Progenitor cell of endocrine pancreas (in vitro differentiated cells): ENCODE measurements around the gene FAM83G. TPM values are rescaled to one million over a fixed set of nuclear protein-coding genes. Genes with fewer than 3 reads are reported as not detected.
"Not testable (repeated sequence)": the region's sequence is repeated elsewhere in the genome, so short reads cannot be mapped to it uniquely, and the experiment has no call there.

Experiments used
- DNase-seq: peaks from one replicate; pipeline ENCODE4 v3.0.0; 2021; ENCODE audit warnings: low spot score; ENCODE audit not compliant: unreplicated experiment
- H3K27ac Mint-ChIP-seq: 2 replicates; pipeline ENCODE4 v1.8.0; 2021; ENCODE audit warnings: mild to moderate bottlenecking, moderate library complexity, mixed read lengths
- H3K27me3 Mint-ChIP-seq: 2 replicates; pipeline ENCODE4 v1.8.0; 2021; ENCODE audit warnings: mixed read lengths
- H3K36me3 Mint-ChIP-seq: 2 replicates; pipeline ENCODE4 v1.8.0; 2022; ENCODE audit warnings: mixed read lengths; ENCODE audit not compliant: insufficient read depth
- H3K4me1 Mint-ChIP-seq: 2 replicates; pipeline ENCODE4 v1.8.0; 2021; ENCODE audit warnings: low read depth, mixed read lengths
- H3K4me3 Mint-ChIP-seq: 2 replicates; pipeline ENCODE4 v1.8.0; 2021; ENCODE audit warnings: low read depth, mild to moderate bottlenecking, moderate library complexity, mixed read lengths
- H3K9me3 Mint-ChIP-seq: 2 replicates; pipeline ENCODE4 v1.8.0; 2021; ENCODE audit warnings: low read depth, mixed read lengths
- long read RNA-seq: library from polyadenylated mRNA; unstranded; transcript quantifications from one replicate; pipeline ENCODE4 v2.0.0, GENCODE V29; 2020
- total RNA-seq: library from RNA; stranded (reverse); gene quantifications from 2 replicates; pipeline ENCODE4 v1.2.1, GENCODE V29; 2021
- TF ChIP-seq, protein P1 (sequence below): fragments of 200-600 bp; sonication (generic); IDR thresholded peaks from one replicate; pipeline ENCODE4 v1.5.0; 2021; ENCODE audit warnings: antibody characterized with exemption, mild to moderate bottlenecking; ENCODE audit not compliant: unreplicated experiment

FAM83G gene, protein sequence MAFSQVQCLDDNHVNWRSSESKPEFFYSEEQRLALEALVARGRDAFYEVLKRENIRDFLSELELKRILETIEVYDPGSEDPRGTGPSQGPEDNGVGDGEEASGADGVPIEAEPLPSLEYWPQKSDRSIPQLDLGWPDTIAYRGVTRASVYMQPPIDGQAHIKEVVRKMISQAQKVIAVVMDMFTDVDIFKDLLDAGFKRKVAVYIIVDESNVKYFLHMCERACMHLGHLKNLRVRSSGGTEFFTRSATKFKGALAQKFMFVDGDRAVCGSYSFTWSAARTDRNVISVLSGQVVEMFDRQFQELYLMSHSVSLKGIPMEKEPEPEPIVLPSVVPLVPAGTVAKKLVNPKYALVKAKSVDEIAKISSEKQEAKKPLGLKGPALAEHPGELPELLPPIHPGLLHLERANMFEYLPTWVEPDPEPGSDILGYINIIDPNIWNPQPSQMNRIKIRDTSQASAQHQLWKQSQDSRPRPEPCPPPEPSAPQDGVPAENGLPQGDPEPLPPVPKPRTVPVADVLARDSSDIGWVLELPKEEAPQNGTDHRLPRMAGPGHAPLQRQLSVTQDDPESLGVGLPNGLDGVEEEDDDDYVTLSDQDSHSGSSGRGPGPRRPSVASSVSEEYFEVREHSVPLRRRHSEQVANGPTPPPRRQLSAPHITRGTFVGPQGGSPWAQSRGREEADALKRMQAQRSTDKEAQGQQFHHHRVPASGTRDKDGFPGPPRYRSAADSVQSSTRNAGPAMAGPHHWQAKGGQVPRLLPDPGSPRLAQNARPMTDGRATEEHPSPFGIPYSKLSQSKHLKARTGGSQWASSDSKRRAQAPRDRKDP
- total RNA-seq: 16.6 and 17.3 TPM in 2 replicates
- long read RNA-seq, partial matches to known transcripts: 4 of 4 reads
- long read RNA-seq, other reads (novel, unspliced or antisense): 0 of 4 reads

DNA sequence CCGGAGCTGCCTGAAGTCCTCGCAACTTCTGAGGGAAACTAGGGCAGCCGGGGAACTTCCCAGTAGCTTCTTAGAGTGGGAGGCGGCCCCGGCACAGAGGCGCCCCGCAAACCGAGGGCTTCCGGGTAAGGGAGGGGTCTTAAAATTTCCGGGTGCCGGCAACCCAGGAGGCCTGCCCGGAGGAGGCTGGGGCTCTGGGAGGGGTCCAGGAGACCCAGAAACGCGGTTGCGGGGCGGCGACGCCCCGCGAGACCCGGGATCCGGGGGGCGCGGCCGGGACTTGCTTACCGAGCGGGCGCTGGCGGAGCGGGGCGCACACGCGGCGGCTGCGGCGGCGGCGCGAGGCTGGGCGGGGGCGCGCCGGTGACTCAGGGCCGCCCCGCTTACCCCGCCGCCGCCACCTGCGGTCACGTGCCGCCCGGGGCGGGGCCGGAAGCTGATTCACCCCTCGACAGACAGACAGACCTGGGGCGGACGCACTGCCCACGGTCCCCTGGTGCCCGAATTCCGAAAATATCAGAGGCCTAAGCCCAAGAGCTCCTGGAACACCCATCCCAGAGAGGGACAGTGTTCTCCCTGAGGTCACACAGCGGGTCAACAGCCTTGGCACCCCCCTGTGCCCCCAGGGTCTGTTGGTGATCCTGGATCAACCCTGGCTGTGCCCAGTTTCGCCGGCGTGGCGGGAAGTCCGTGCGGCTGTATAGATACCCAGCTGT is at the start of gene FAM83G:
TSS of gene FAM83G (minus strand) at position 344 of the 716 bp plus-strand sequence. CDS start 723 bp downstream, outside the sequence.
- peaks cover under 1% of the 10 kb centered on the region for H3K27me3 Mint-ChIP-seq
- H3K27ac Mint-ChIP-seq: peak within 1 kb of the TSS; percentile 74
- H3K4me3 Mint-ChIP-seq: peak within 1 kb of the TSS; percentile 85
- no peaks in the 10 kb centered on the region for H3K36me3 Mint-ChIP-seq
- TF ChIP-seq, protein P1, sequence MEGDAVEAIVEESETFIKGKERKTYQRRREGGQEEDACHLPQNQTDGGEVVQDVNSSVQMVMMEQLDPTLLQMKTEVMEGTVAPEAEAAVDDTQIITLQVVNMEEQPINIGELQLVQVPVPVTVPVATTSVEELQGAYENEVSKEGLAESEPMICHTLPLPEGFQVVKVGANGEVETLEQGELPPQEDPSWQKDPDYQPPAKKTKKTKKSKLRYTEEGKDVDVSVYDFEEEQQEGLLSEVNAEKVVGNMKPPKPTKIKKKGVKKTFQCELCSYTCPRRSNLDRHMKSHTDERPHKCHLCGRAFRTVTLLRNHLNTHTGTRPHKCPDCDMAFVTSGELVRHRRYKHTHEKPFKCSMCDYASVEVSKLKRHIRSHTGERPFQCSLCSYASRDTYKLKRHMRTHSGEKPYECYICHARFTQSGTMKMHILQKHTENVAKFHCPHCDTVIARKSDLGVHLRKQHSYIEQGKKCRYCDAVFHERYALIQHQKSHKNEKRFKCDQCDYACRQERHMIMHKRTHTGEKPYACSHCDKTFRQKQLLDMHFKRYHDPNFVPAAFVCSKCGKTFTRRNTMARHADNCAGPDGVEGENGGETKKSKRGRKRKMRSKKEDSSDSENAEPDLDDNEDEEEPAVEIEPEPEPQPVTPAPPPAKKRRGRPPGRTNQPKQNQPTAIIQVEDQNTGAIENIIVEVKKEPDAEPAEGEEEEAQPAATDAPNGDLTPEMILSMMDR: no peak
- peak; percentile 34 for DNase-seq
- H3K9me3 Mint-ChIP-seq: no peaks in the 10 kb centered on the region
- peaks cover 23% of the 10 kb centered on the region for H3K4me1 Mint-ChIP-seq

DNA sequence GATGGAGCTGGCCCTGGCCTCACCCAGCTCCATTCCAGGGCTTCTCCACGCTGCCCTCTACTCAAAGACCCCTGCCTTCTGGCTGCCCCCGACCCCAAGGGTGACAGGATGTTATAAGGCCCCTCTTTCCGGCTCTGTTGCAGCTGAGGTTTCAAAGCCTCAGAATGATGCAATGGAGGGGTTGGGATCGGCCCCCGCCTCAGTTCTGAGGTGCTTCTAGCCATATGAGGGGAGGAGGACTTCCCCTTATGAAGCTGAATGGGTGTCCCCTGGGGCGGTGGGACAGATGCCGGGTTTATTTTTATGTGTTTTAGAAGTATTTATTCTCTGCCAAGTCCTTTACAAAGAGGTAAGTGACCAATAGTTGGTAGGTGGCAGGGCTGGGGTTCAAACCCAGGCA is 44.3 kb upstream of the FAM83G start:
- DNase-seq, H3K36me3 Mint-ChIP-seq, H3K9me3 Mint-ChIP-seq, H3K4me1 Mint-ChIP-seq, H3K4me3 Mint-ChIP-seq, H3K27ac Mint-ChIP-seq, H3K27me3 Mint-ChIP-seq: not testable (repeated sequence)

DNA sequence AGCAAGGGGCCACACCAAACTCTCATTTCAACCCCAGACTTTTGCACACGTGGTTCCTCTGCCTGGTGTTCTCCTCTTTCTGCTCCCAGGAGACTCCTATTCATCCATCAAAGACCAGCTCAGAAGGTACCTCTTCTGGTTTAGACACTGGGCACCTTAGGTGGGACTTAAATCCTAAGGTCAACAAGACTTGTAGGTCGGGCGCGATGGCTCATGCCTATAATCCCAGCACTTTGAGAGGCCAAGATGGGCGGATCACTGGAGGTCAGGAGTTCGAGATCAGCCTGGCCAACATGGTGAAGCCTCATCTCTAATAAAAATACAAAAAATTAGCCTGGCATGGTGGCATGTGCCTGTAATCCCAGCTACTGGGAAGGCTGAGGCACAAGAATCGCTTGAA is 42.9 kb upstream of the FAM83G start:
- DNase-seq, H3K4me1 Mint-ChIP-seq, H3K27me3 Mint-ChIP-seq, H3K27ac Mint-ChIP-seq, H3K4me3 Mint-ChIP-seq, H3K36me3 Mint-ChIP-seq, H3K9me3 Mint-ChIP-seq: not testable (repeated sequence)

DNA sequence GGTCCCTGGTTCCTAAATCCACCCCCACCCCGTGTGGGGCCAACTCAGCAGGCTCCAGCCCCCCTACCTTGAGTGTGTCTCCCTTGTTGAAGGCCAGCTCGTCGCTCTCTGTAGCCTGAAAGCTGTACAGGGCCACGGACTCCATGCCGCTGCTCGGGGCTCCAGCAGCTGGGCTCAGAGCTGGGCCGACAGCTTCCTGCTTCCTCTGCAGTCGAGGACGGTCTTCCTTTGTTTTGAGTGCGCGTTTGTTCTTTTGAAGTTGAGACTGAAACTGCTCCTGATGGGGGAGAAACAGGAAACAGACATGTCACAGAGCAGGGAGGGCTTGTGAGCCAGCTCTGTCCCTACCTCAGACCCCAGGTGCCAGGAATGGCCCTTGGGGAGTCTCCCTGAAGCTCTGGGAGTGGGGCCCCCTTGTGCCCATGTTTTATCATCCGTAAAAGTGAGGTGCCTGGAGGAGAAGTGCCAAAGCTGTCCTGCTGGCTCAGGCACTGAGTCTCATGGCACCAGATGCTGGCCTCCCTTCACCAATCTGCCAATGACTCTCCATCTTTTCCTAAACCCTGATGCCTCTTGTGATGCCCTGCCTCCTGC is 42.3 kb upstream of the FAM83G start, which contains the start of gene GRAP:
TSS of gene GRAP (minus strand) at position 176 of the 594 bp plus-strand sequence. CDS start at position 145, 31 bp downstream.
- not testable (repeated sequence) for H3K36me3 Mint-ChIP-seq, H3K27me3 Mint-ChIP-seq, DNase-seq, H3K4me3 Mint-ChIP-seq, H3K4me1 Mint-ChIP-seq, H3K9me3 Mint-ChIP-seq, H3K27ac Mint-ChIP-seq

DNA sequence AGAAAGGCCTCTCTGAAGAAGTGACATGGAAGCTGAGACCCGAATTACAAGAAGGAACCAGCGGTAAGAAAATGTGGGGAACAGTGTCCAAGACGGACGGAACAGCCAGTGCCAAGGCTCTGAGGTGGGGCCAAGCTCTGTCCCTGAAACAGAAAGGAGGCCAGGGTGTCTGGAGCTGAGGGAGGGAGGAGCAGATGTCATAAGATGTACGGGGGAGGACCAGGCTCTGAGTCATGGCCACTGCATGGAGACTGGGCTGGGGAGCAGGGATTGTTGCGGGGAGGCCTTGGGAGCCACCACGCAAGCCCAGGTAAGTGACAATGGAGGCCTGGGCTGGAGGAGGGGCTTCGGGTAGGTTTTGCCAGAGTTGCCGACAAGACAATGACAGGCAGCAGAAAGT is 40.1 kb upstream of the FAM83G start:
- DNase-seq, H3K4me3 Mint-ChIP-seq, H3K4me1 Mint-ChIP-seq, H3K36me3 Mint-ChIP-seq, H3K27me3 Mint-ChIP-seq, H3K9me3 Mint-ChIP-seq, H3K27ac Mint-ChIP-seq: not testable (repeated sequence)

DNA sequence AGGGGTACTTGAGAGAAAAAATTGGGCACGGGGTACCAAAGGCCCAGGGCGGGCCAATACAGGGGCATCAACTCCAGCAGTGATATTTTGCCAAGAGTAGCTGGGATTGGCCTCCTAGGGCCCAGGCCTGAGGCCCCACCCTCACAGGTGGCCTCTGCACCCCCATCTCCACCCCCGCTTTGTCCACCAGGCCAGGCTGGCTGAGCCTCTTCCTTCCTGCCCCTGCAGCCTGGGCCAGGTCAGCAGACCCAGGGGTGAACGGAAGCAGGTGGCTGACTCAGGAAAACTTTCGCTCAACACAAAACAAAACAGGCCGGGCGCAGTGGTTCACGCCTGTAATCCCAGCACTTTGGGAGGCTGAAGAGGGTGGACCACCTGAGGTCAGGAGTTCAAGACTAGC is 38.5 kb upstream of the FAM83G start:
- H3K27me3 Mint-ChIP-seq, DNase-seq, H3K4me3 Mint-ChIP-seq, H3K27ac Mint-ChIP-seq, H3K4me1 Mint-ChIP-seq, H3K9me3 Mint-ChIP-seq, H3K36me3 Mint-ChIP-seq: not testable (repeated sequence)

DNA sequence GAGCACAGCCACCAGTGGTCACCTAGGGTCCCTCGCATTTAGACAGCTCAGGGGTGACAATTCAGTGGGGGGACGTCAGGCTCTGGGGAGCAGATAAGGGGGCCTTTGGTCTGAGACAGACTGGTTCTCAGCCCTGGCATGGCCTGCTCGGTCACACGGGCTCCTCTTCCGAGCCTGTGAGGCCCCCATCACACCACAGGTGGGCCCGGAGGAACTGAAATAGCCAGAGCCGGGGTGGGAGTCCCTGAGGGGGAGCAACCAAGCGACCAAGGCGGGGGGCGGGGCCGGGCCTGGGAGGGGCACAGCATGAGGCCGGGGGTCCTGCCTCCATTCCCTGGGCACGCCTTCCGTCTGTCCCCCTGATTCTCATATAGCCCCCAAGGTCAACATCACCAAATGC is 37.8 kb upstream of the FAM83G start:
- H3K4me1 Mint-ChIP-seq, H3K4me3 Mint-ChIP-seq, H3K36me3 Mint-ChIP-seq, H3K27ac Mint-ChIP-seq, H3K9me3 Mint-ChIP-seq, H3K27me3 Mint-ChIP-seq, DNase-seq: not testable (repeated sequence)

DNA sequence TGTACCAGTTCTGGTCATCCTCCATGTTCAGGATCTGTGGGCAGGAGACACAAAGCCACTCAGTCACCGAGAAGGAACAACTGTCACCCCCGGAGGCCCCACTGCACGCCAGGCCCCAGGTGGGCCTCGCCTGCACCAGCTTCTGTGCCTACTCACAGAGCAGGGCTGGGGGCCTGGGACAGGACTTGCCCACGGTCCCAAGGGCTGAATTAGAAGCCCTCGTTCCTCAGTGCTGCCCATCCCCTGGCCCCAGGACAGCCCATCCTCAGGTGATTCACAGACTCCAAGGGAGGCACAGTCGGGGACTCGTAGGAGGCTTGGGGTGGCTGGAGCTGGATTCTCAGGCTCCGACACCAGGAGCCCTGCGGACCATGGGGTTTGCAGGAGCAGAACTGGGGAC is 37.3 kb upstream of the FAM83G start:
- H3K4me3 Mint-ChIP-seq, H3K4me1 Mint-ChIP-seq, H3K27me3 Mint-ChIP-seq, H3K9me3 Mint-ChIP-seq, H3K36me3 Mint-ChIP-seq, DNase-seq, H3K27ac Mint-ChIP-seq: not testable (repeated sequence)

DNA sequence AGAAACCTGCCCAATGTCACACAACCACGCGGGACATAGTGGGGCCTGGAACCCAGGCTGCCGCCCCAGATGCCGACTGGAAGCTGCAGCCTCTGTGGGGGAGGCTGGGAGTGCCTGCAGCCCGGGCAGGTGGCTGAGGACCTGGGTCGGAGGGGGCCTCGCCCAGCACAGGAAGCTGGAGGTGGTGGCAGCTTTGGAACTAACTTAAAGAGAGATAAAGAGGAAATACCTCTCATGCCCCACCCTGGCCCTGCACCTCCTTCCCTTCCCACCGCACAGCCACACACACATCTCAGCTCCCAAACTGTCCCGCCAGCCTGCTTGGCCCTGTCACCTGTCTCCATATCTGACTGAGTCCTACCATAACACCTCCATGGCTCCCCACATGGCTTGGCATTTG is 35.8 kb upstream of the FAM83G start:
- H3K4me3 Mint-ChIP-seq, H3K27ac Mint-ChIP-seq, DNase-seq, H3K27me3 Mint-ChIP-seq, H3K4me1 Mint-ChIP-seq, H3K9me3 Mint-ChIP-seq, H3K36me3 Mint-ChIP-seq: not testable (repeated sequence)

DNA sequence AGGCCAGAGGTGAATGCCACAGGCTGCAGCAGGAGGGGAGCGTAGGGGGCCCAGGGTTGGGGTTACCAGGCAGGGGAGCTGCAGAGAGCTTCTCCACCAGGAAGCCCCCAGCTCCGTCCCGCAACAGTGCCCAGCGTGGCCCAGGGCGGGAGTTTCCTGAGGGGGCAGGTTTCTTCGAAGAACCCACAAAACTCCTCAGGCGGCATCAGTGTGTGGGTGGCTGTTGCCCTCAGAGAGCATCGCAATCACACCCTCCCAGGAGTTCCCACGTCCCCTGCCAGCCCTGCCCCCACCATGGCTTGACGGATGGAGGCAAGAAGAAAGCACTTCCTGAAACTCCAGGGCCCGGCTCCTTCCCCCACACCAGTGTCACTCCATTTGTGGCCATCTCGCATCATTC is 34.2 kb upstream of the FAM83G start:
- DNase-seq, H3K27me3 Mint-ChIP-seq: not testable (repeated sequence)

DNA sequence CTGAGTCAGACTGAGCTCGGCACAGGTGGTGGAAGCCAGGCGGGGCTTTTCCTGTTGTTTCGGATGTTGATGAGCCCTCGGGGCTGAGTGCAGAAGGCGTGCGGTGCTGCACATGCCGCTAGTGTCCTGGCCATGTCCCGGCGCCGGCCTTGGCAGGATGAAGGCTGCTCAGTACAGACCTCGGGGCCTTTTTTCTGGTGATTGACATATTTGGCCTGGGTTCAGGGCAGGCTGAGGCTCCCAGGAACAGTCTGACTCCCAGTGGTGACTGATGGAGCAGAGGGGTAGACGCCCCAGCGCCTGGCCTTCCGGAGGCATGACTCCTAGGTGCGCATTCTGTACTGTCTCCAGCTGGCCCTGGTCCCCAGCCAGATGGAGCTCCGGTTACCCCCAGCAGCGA is 33.4 kb upstream of the FAM83G start:
- DNase-seq, H3K4me1 Mint-ChIP-seq, H3K27me3 Mint-ChIP-seq, H3K27ac Mint-ChIP-seq, H3K36me3 Mint-ChIP-seq, H3K9me3 Mint-ChIP-seq, H3K4me3 Mint-ChIP-seq: not testable (repeated sequence)

More for the DNA sequence above, 34.2 kb upstream of the FAM83G start:
- not testable (repeated sequence) for H3K4me1 Mint-ChIP-seq, H3K9me3 Mint-ChIP-seq, H3K36me3 Mint-ChIP-seq, H3K27ac Mint-ChIP-seq, H3K4me3 Mint-ChIP-seq
